Cerebellar nuclear complex (tissue), 1 donor: Measurements from ENCODE around the gene SLIT1.

Experiments
- DNase-seq, 2 experiments: peaks; one replicate each; lab custom pipeline; 2025; lab: John Stamatoyannopoulos, UW

The SLIT1 gene

GRCh38 chr10:97080051-97080776, 105.5 kb downstream of the SLIT1 start:
- DNase-seq, result no peak

GRCh38 chr10:97079448-97079847, 106.3 kb downstream of the SLIT1 start:
- no peak for DNase-seq

- no peak for DNase-seq
These were observed 106.8 kb downstream of the SLIT1 start for GRCh38 chr10:97078938-97079445.

- DNase-seq, result no peak
These were observed 107.4 kb downstream of the SLIT1 start for GRCh38 chr10:97078261-97078937.

GRCh38 chr10:97076781-97077180, 109.0 kb downstream of the SLIT1 start:
- DNase-seq, result no peak

GRCh38 chr10:97075961-97076525, 109.7 kb downstream of the SLIT1 start:
- no peak for DNase-seq

GRCh38 chr10:97075421-97075820, 110.3 kb downstream of the SLIT1 start:
- no peak for DNase-seq

- no peak for DNase-seq
These were observed 111.3 kb downstream of the SLIT1 start for GRCh38 chr10:97074256-97075145.

- peak in 1 of 2 experiments; percentile 38 for DNase-seq
These were observed 112.7 kb downstream of the SLIT1 start for GRCh38 chr10:97072851-97073665.

GRCh38 chr10:97071496-97071895, 114.3 kb downstream of the SLIT1 start:
- no peak for DNase-seq

GRCh38 chr10:97069576-97070362, 116.0 kb downstream of the SLIT1 start:
- DNase-seq, result no peak

- DNase-seq, result no peak
These were observed 116.7 kb downstream of the SLIT1 start for GRCh38 chr10:97069026-97069425.

GRCh38 chr10:97067716-97068391, 117.9 kb downstream of the SLIT1 start:
- DNase-seq, result no peak

GRCh38 chr10:97066877-97067555, 118.7 kb downstream of the SLIT1 start:
- peak in 1 of 2 experiments; percentile 11 for DNase-seq

- no peak for DNase-seq
These were observed 119.8 kb downstream of the SLIT1 start for GRCh38 chr10:97065686-97066660.

GRCh38 chr10:97065128-97065527, 120.6 kb downstream of the SLIT1 start:
- no peak for DNase-seq

- no peak for DNase-seq
These were observed 121.5 kb downstream of the SLIT1 start for GRCh38 chr10:97063983-97064837.
